Measurements from ENCODE around the gene RPUSD4.

Gene RPUSD4

GRCh38 chr11:126198648-126199047 is 12.8 kb downstream of the RPUSD4 start:
- no peak overlapping the region for H3K9ac ChIP-seq (ENCODE audit: low read depth, low read length, poor library complexity, severe bottlenecking)
- peaks cover 3% of the 10 kb centered on the region; the same call in 1 of the 2 replicates for H3K9me3 ChIP-seq (ENCODE audit: insufficient read depth, low read depth, low read length)
- no peaks in the 10 kb centered on the region for H3F3A ChIP-seq (ENCODE audit: low read depth)
- no peak overlapping the region for H3K4me3 ChIP-seq (ENCODE audit: low read length, poor library complexity, severe bottlenecking)
- H3K9me2 ChIP-seq (replicated peaks; ENCODE audit: low read depth, low read length), result no peaks in the 10 kb centered on the region
- no peaks in the 10 kb centered on the region for H3K4me1 ChIP-seq (ENCODE audit: insufficient read depth, low read length, poor library complexity, severe bottlenecking)
- H4K20me1 ChIP-seq (ENCODE audit: insufficient read depth, low read length, poor library complexity, severe bottlenecking), result no peaks in the 10 kb centered on the region
- no peaks in the 10 kb centered on the region for H3K27me3 ChIP-seq (ENCODE audit: insufficient read depth, low read length, poor library complexity, severe bottlenecking)
- H3K4me2 ChIP-seq (ENCODE audit: low read depth, low read length, poor library complexity, severe bottlenecking), result no peak overlapping the region
- H3K79me2 ChIP-seq (ENCODE audit: insufficient read depth, low read length), result no peaks in the 10 kb centered on the region
- TF ChIP-seq, protein P1, sequence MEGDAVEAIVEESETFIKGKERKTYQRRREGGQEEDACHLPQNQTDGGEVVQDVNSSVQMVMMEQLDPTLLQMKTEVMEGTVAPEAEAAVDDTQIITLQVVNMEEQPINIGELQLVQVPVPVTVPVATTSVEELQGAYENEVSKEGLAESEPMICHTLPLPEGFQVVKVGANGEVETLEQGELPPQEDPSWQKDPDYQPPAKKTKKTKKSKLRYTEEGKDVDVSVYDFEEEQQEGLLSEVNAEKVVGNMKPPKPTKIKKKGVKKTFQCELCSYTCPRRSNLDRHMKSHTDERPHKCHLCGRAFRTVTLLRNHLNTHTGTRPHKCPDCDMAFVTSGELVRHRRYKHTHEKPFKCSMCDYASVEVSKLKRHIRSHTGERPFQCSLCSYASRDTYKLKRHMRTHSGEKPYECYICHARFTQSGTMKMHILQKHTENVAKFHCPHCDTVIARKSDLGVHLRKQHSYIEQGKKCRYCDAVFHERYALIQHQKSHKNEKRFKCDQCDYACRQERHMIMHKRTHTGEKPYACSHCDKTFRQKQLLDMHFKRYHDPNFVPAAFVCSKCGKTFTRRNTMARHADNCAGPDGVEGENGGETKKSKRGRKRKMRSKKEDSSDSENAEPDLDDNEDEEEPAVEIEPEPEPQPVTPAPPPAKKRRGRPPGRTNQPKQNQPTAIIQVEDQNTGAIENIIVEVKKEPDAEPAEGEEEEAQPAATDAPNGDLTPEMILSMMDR (conservative IDR thresholded peaks at IDR 0.05; ENCODE audit: low read length), result no peak
- TF ChIP-seq EZH2phosphoT487 (IDR thresholded peaks at IDR 0.05; ENCODE audit: borderline replicate concordance), result no peak
- H2AFZ ChIP-seq (ENCODE audit: low read length), result no peak overlapping the region
- peaks cover 62% of the 10 kb centered on the region; the same call in 1 of the 2 replicates for H3K36me3 ChIP-seq (ENCODE audit: insufficient read depth, low read length)

GRCh38 chr11:126197277-126197939 is 14.0 kb downstream of the RPUSD4 start:
- Histone ChIP-seq H3K4me3 (ENCODE audit: low read length, poor library complexity, severe bottlenecking) (no peak overlapping the region), H4K20me1 (ENCODE audit: insufficient read depth, low read length, poor library complexity, severe bottlenecking) (no peaks in the 10 kb centered on the region), H3K4me1 (ENCODE audit: insufficient read depth, low read length, poor library complexity, severe bottlenecking) (no peaks in the 10 kb centered on the region), H3K36me3 (ENCODE audit: insufficient read depth, low read length) (peaks cover 49% of the 10 kb centered on the region; the same call in 1 of the 2 replicates), H3K79me2 (ENCODE audit: insufficient read depth, low read length) (no peaks in the 10 kb centered on the region), H3K9me2 (replicated peaks; ENCODE audit: low read depth, low read length) (no peaks in the 10 kb centered on the region), H3K4me2 (ENCODE audit: low read depth, low read length, poor library complexity, severe bottlenecking) (no peak overlapping the region), H3K9ac (ENCODE audit: low read depth, low read length, poor library complexity, severe bottlenecking) (no peak overlapping the region), H3K9me3 (ENCODE audit: insufficient read depth, low read depth, low read length) (peaks cover 3% of the 10 kb centered on the region; the same call in 1 of the 2 replicates), H3K27me3 (ENCODE audit: insufficient read depth, low read length, poor library complexity, severe bottlenecking) (no peaks in the 10 kb centered on the region), H3F3A (ENCODE audit: low read depth) (no peaks in the 10 kb centered on the region), H2AFZ (ENCODE audit: low read length) (no peak overlapping the region)
- no peak for TF ChIP-seq EZH2phosphoT487 (IDR thresholded peaks at IDR 0.05; ENCODE audit: borderline replicate concordance)
- TF ChIP-seq, protein P1 (conservative IDR thresholded peaks at IDR 0.05; ENCODE audit: low read length), result no peak

- no peaks in the 10 kb centered on the region for H3K9me2 ChIP-seq (replicated peaks; ENCODE audit: low read depth, low read length)
- H3K27me3 ChIP-seq (ENCODE audit: insufficient read depth, low read length, poor library complexity, severe bottlenecking), result no peaks in the 10 kb centered on the region
- no peak overlapping the region for H3K4me3 ChIP-seq (ENCODE audit: low read length, poor library complexity, severe bottlenecking)
- H3F3A ChIP-seq (ENCODE audit: low read depth), result no peaks in the 10 kb centered on the region
- peaks cover 33% of the 10 kb centered on the region; the same call in 1 of the 2 replicates for H3K36me3 ChIP-seq (ENCODE audit: insufficient read depth, low read length)
- H3K9me3 ChIP-seq (ENCODE audit: insufficient read depth, low read depth, low read length), result peaks cover 3% of the 10 kb centered on the region; the same call in 1 of the 2 replicates
- H3K4me2 ChIP-seq (ENCODE audit: low read depth, low read length, poor library complexity, severe bottlenecking), result no peak overlapping the region
- no peaks in the 10 kb centered on the region for H4K20me1 ChIP-seq (ENCODE audit: insufficient read depth, low read length, poor library complexity, severe bottlenecking)
- TF ChIP-seq EZH2phosphoT487 (IDR thresholded peaks at IDR 0.05; ENCODE audit: borderline replicate concordance), result no peak
- TF ChIP-seq, protein P1 (conservative IDR thresholded peaks at IDR 0.05; ENCODE audit: low read length), result no peak
- H3K4me1 ChIP-seq (ENCODE audit: insufficient read depth, low read length, poor library complexity, severe bottlenecking), result no peaks in the 10 kb centered on the region
- H3K9ac ChIP-seq (ENCODE audit: low read depth, low read length, poor library complexity, severe bottlenecking), result no peak overlapping the region
- no peak overlapping the region for H2AFZ ChIP-seq (ENCODE audit: low read length)
- no peaks in the 10 kb centered on the region for H3K79me2 ChIP-seq (ENCODE audit: insufficient read depth, low read length)
These were observed 16.3 kb downstream of the RPUSD4 start for GRCh38 chr11:126195119-126195518.

Data from Loucy (cell line).